Cardiac fibroblast (primary cell): Measurements from ENCODE around the gene SLC5A11.

Experiments
- DNase-seq, 2 donors: peaks; one replicate each; pipeline versions ENCODE4 v3.0.0 to v3.0.0-alpha.2; 2010; ENCODE audit warnings: low read depth in 2 of 2
- H3K4me3 ChIP-seq, 2 donors: replicated peaks in 1 of 2; 1 replicate in 1 of 2; 2 replicates in 1 of 2; pipeline ENCODE4 v1.5.1; 2011; ENCODE audit warnings: low read depth in 2 of 2, low read length in 2 of 2, mild to moderate bottlenecking in 2 of 2, moderate library complexity in 1 of 2
- CTCF ChIP-seq: IDR thresholded peaks from one replicate; pipeline ENCODE4 v1.5.1; 2011; ENCODE audit warnings: low read depth, mild to moderate bottlenecking, low read length, inconsistent platforms

The SLC5A11 gene

GRCh38 chr16:24846548-24847357 is 990 bp downstream of the SLC5A11 start:
- TF ChIP-seq CTCF: no peak
- no peak overlapping the region for H3K4me3 ChIP-seq
- DNase-seq: no peak

GRCh38 chr16:24847358-24847664 is 1.5 kb downstream of the SLC5A11 start:
- TF ChIP-seq CTCF: no peak
- DNase-seq: no peak
- H3K4me3 ChIP-seq: no peak overlapping the region

GRCh38 chr16:24848065-24848464 is 2.3 kb downstream of the SLC5A11 start:
- TF ChIP-seq CTCF: no peak
- no peak overlapping the region for H3K4me3 ChIP-seq
- DNase-seq: peak; percentile 61 to 78

GRCh38 chr16:24849641-24850040 is 3.9 kb downstream of the SLC5A11 start:
- no peak overlapping the region for H3K4me3 ChIP-seq
- no peak for DNase-seq
- TF ChIP-seq CTCF: no peak

- DNase-seq: peak; percentile 31 to 85
- no peak overlapping the region for H3K4me3 ChIP-seq
- TF ChIP-seq CTCF: no peak
These were observed 4.7 kb downstream of the SLC5A11 start for GRCh38 chr16:24850289-24850938.

GRCh38 chr16:24851700-24852099 is 5.9 kb downstream of the SLC5A11 start:
- TF ChIP-seq CTCF: no peak
- DNase-seq: peak in 1 of 2 donors; percentile 56
- H3K4me3 ChIP-seq: no peak overlapping the region
